Right ventricle myocardium superior (tissue), 1 donor: Measurements from ENCODE around the gene TMEM131L. TPM values are rescaled to one million over a fixed set of nuclear protein-coding genes. Genes with fewer than 3 reads are reported as not detected.

ENCODE experiments used
- ATAC-seq: fragments of 200-7000 bp; cut with Tn5 transposase; one replicate; pipeline ENCODE4 v1.9.1; 2020; ENCODE audit warnings: mild to moderate bottlenecking; ENCODE audit not compliant: poor library complexity
- DNase-seq: peaks from one replicate; pipeline ENCODE4 v3.0.0-alpha.2; 2020
- intact Hi-C: fragments of 100-400 bp; cut with DNase I; formaldehyde crosslinking; loops from one replicate; pipeline ENCODE4 v1.11.2; 2022
- total RNA-seq: library from RNA; stranded (reverse); fragmentation: NEBNext Ultra II Directional; extraction: Animal tissue kit (Norgen Biotek cat#: 25700); gene quantifications from one replicate; pipeline ENCODE4 v1.2.1, GENCODE V29; 2021
- donor health status: DM: no; HTN: yes; CAD: no; lungs with severe emphysema.

The TMEM131L gene
- total RNA-seq, 1 donor from 2014 or later: 13.7 TPM

GRCh38 chr4:153684182-153684970 lies 218.2 kb downstream of the TMEM131L start, which contains the start of gene TLR2:
Gene TLR2 (plus strand): TSS chr4:153684280. CDS start chr4:153702908, 18,628 bp downstream.
- ATAC-seq (peak; percentile 92), DNase-seq (peak; percentile 88)
- intact Hi-C loops: no loop called here

- DNase-seq (no peak), ATAC-seq (no peak)
- intact Hi-C loops: no loop called here
Observed at GRCh38 chr4:153684971-153685371, 218.8 kb downstream of the TMEM131L start.

Other genes starting within 250 kb of the TMEM131L start
- 0.38 TPM for gene MND1, start 121.7 kb upstream of the TMEM131L start, total RNA-seq
- 3.5 TPM for gene TLR2, start 217.9 kb downstream of the TMEM131L start, total RNA-seq